Hepatocyte (in vitro differentiated cells): ENCODE data around the gene FCHSD2. TPM values are rescaled to one million over a fixed set of nuclear protein-coding genes. Genes with fewer than 3 reads are reported as not detected.

Experiments used
- DNase-seq: peaks from one replicate; pipeline ENCODE4 v3.0.0-alpha.2; 2016; ENCODE audit warnings: low spot score
- H2AFZ ChIP-seq: fragments of 200-600 bp; sonication (generic); 2 replicates; pipeline ENCODE4 v1.6.0; 2016; ENCODE audit warnings: antibody characterized with exemption, mild to moderate bottlenecking
- H3K27ac ChIP-seq: fragments of 200-600 bp; sonication (generic); 2 replicates; pipeline ENCODE4 v1.5.1; 2016; ENCODE audit warnings: mild to moderate bottlenecking
- H3K27me3 ChIP-seq: fragments of 200-600 bp; sonication (generic); 2 replicates; pipeline ENCODE4 v1.6.1; 2016
- H3K36me3 ChIP-seq: fragments of 200-600 bp; sonication (generic); replicated peaks from 2 replicates; pipeline ENCODE4 v1.5.1; 2016; ENCODE audit warnings: low read depth; ENCODE audit not compliant: insufficient read depth
- H3K4me1 ChIP-seq: fragments of 200-600 bp; sonication (generic); 2 replicates; pipeline ENCODE4 v1.5.1; 2016; ENCODE audit warnings: mild to moderate bottlenecking, moderate library complexity; ENCODE audit not compliant: insufficient read depth
- H3K4me2 ChIP-seq: fragments of 200-600 bp; sonication (generic); 2 replicates; pipeline ENCODE4 v1.6.0; 2016
- H3K4me3 ChIP-seq: fragments of 200-600 bp; sonication (generic); 2 replicates; pipeline ENCODE4 v1.5.1; 2016; ENCODE audit warnings: mild to moderate bottlenecking
- H3K79me2 ChIP-seq: fragments of 200-600 bp; sonication (generic); 2 replicates; pipeline ENCODE4 v1.6.0; 2017; ENCODE audit warnings: mild to moderate bottlenecking
- H3K9me2 ChIP-seq: fragments of 200-600 bp; sonication (generic); replicated peaks from 2 replicates; pipeline ENCODE4 v1.6.0; 2017; ENCODE audit warnings: mild to moderate bottlenecking; ENCODE audit not compliant: insufficient read depth
- H3K9me3 ChIP-seq: fragments of 200-600 bp; sonication (generic); 2 replicates; pipeline ENCODE4 v1.5.1; 2016; ENCODE audit warnings: low read depth, mild to moderate bottlenecking
- H4K20me1 ChIP-seq: fragments of 200-600 bp; sonication (generic); 2 replicates; pipeline ENCODE4 v1.6.0; 2016; ENCODE audit warnings: mild to moderate bottlenecking; ENCODE audit not compliant: insufficient read depth, poor library complexity, severe bottlenecking
- CTCF ChIP-seq: fragments of 200-600 bp; sonication (generic); IDR thresholded peaks from 2 replicates; pipeline ENCODE4 v1.5.1; 2016; ENCODE audit warnings: antibody characterized with exemption, mild to moderate bottlenecking; ENCODE audit not compliant: poor library complexity
- EZH2 ChIP-seq: fragments of 200-600 bp; sonication (generic); IDR thresholded peaks from 2 replicates; pipeline ENCODE4 v1.6.1; 2016; ENCODE audit warnings: antibody characterized with exemption, mild to moderate bottlenecking, borderline replicate concordance
- EZH2phosphoT487 ChIP-seq: fragments of 200-600 bp; sonication (generic); IDR thresholded peaks from one replicate; pipeline ENCODE4 v1.6.1; 2018; ENCODE audit warnings: antibody characterized with exemption, mild to moderate bottlenecking, low read depth, moderate library complexity; ENCODE audit not compliant: unreplicated experiment, severe bottlenecking
- WGBS: methylation state at CpG from one replicate; pipeline ENCODE4 v1.1.6; 2016; ENCODE audit warnings: low lambda C conversion rate; ENCODE audit errors: missing lambda C conversion rate; 5-methylcytosine and 5-hydroxymethylcytosine counted together
- polyA plus RNA-seq: library from polyadenylated mRNA; unstranded; fragments of >200 nt; fragmentation: Nextera tagmentation; extraction: Ambion mirVana; gene quantifications from 2 replicates; pipeline ENCODE4 v1.2.1, GENCODE V29; 2016
- total RNA-seq: library from RNA; depleted of rRNA; stranded (reverse); fragments of >200 nt; gene quantifications from 2 replicates; pipeline ENCODE4 v1.2.3, GENCODE V29; 2014

FCHSD2 gene
- total and polyA plus RNA-seq, 2 experiments from 2014 or later = 9.1 to 13.1 TPM

GRCh38 chr11:73176874-73177155 lies 34.7 kb upstream of the FCHSD2 start:
- H3K4me2 ChIP-seq = no peak overlapping the region

GRCh38 chr11:73176145-73176873 lies 34.2 kb upstream of the FCHSD2 start:
- H3K4me3 ChIP-seq = no peak overlapping the region
- peak overlapping the region; percentile 73 for H3K27ac ChIP-seq
- H3K9me3 ChIP-seq = no peaks in the 10 kb centered on the region
- no peaks in the 10 kb centered on the region for H4K20me1 ChIP-seq
- no peak for TF ChIP-seq EZH2phosphoT487
- TF ChIP-seq CTCF = no peak
- TF ChIP-seq EZH2 = no peak
- H3K4me1 ChIP-seq = peaks cover 19% of the 10 kb centered on the region
- H3K9me2 ChIP-seq = no peaks in the 10 kb centered on the region
- WGBS = 78% methylated on average over 5 of the region's 5 CpGs
- no peak overlapping the region for H3K4me2 ChIP-seq
- no peaks in the 10 kb centered on the region for H3K36me3 ChIP-seq
- no peak for DNase-seq
- H3K27me3 ChIP-seq = no peaks in the 10 kb centered on the region
- no peaks in the 10 kb centered on the region for H3K79me2 ChIP-seq
- peak overlapping the region; percentile 9 for H2AFZ ChIP-seq

More at GRCh38 chr11:73176874-73177155, 34.7 kb upstream of the FCHSD2 start:
- WGBS = 100% methylated on average over 1 of the region's 1 CpG
- no peak overlapping the region for H3K4me3 ChIP-seq
- H2AFZ ChIP-seq = no peak overlapping the region
- no peaks in the 10 kb centered on the region for H4K20me1 ChIP-seq
- no peak for DNase-seq
- no peaks in the 10 kb centered on the region for H3K9me3 ChIP-seq
- no peaks in the 10 kb centered on the region for H3K79me2 ChIP-seq
- TF ChIP-seq EZH2 (no peak), CTCF (no peak), EZH2phosphoT487 (no peak)
- peaks cover 19% of the 10 kb centered on the region for H3K4me1 ChIP-seq
- H3K36me3 ChIP-seq = no peaks in the 10 kb centered on the region
- no peaks in the 10 kb centered on the region for H3K9me2 ChIP-seq
- no peak overlapping the region for H3K27ac ChIP-seq
- H3K27me3 ChIP-seq = no peaks in the 10 kb centered on the region

- Histone ChIP-seq H3K4me2 (no peak overlapping the region), H3K4me1 (peaks cover 19% of the 10 kb centered on the region), H3K79me2 (no peaks in the 10 kb centered on the region), H3K4me3 (no peak overlapping the region), H3K27me3 (no peaks in the 10 kb centered on the region), H3K9me3 (no peaks in the 10 kb centered on the region), H4K20me1 (no peaks in the 10 kb centered on the region), H3K36me3 (no peaks in the 10 kb centered on the region), H3K9me2 (no peaks in the 10 kb centered on the region), H3K27ac (peak overlapping the region; percentile 73), H2AFZ (peak overlapping the region; percentile 9)
- DNase-seq = no peak
- TF ChIP-seq EZH2phosphoT487 = no peak
- TF ChIP-seq CTCF = no peak
- TF ChIP-seq EZH2 = no peak
- 76% methylated on average over 5 of the region's 5 CpGs for WGBS
Observed at GRCh38 chr11:73175551-73176144, 33.5 kb upstream of the FCHSD2 start.
